GM18505 (cell line): Measurements from ENCODE around the gene MMP11.

Source experiments
- ATAC-seq: cut with Tn5 transposase; IDR thresholded peaks from one replicate; pipeline ENCODE4 v1.9.1; 2021; ENCODE audit not compliant: unreplicated experiment
- POLR2A ChIP-seq: IDR thresholded peaks from 4 replicates; pipeline ENCODE4 v1.6.1; 2011; ENCODE audit warnings: borderline replicate concordance; ENCODE audit not compliant: insufficient read depth, insufficient read length; ENCODE audit errors: extremely low read depth

Gene MMP11

GRCh38 chr22:23753385-23753784 is 19.3 kb upstream of the MMP11 start:
- TF ChIP-seq POLR2A: no peak
- no peak for ATAC-seq

DNA sequence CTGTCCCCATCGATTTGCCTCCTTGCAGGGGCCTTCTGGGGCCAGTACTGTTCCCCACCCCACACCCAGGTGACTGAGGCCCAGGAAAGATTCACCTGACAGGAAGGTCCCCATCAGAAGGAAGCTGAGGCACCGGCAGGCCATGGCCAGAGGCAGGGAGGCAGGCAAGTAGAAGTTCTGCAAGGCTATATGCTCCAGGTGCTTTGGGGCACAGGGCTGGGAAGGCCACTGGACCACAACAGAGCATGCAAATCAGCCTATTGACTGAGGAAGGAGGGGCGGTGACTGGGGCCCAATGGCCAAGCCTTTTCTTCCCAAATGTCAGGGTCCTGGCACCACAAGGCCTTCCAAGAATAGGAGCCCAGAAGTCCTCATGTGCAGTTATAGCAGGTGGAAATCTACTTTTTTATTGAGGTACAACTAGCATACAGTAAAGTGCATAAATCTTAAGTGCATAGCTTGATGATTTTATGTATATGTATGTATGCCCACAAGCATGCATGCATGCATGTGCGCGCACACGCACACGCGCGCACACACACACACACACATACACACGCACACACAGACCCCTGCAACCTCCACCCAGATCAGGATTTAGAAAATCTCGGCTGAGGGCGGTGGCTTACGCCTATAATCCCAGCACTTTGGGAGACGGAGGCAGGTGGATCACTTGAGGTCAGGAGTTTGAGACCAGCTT is 18.3 kb upstream of the MMP11 start, which contains the start of gene VPREB3:
VPREB3 (minus strand) TSS at position 206 of the 700 bp plus-strand sequence; CDS start at position 144, 62 bp downstream.
- ATAC-seq: no peak
- TF ChIP-seq POLR2A: peak; percentile 35

DNA sequence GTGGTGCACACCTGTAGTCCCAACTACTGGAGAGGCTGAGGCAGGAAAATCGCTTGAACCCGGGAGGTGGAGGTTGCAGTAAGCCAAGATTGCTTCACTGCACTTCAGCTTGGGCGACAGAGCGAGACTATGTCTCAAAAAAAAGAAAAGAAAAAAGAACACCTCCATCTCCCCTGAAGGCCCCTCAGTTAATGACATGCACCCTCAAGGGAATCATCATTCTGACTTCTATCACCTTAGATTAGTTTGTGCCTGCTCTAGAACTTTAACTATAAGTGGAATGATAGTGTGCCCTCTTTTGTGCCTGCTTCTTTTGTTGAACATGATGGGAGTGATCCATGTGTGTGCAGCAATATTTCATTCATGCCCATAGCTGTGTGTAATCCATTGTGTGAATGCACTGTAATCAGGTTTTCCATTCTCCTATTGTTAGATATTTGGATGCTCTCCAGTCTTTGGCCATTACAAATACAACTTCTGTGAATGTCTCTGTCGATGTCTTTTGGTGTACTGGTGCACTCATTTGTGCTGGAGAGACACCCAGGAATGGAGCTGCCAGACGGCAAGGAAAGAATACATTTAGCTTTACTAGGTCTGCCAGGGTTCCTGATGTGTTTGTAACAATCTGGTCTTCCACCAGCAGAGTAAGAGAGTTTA is 17.5 kb upstream of the MMP11 start:
- ATAC-seq: no peak
- no peak for TF ChIP-seq POLR2A

- TF ChIP-seq POLR2A: no peak
- no peak for ATAC-seq
Measured at GRCh38 chr22:23755711-23756110, 16.9 kb upstream of the MMP11 start.

DNA sequence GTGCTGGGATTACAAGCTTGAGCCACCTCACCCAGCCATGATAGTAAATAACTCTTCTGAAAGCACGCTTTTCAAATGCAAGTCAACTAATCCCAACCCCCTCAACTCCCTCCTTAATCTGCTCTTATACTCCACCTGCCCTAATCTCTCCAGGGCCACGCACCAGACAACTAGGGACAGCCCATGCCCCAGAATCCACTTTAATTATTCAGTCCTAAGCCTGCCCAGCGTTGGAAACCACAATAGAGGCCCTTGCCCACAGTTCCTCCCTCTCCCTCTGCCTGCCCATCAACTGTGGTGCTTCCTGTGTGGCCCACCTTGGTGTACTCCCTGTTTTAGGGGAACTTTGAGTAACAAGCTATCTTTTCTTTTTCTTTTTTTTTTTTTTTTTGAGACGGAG is 15.8 kb upstream of the MMP11 start:
- TF ChIP-seq POLR2A: no peak
- ATAC-seq: no peak

DNA sequence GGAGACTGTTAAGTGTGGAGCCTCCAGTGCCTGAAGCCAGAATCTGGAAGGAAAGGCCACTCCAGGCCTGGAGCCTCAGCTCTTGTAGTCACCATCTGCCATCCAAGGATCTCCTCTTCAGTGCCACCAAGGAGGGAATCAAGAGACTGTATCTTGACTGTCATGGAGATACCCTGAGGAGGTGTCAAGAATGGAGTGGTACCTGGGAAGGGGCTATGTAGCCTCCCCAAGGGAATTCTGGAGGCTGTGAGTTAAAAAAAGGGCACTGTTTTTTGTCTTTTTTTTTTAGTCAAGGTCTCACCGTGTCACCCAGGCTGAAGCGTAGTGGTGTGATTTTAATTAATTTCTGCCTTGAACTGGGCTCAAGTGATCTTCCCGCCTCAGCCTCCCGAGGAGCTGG is 13.1 kb upstream of the MMP11 start:
- ATAC-seq: no peak
- TF ChIP-seq POLR2A: no peak

DNA sequence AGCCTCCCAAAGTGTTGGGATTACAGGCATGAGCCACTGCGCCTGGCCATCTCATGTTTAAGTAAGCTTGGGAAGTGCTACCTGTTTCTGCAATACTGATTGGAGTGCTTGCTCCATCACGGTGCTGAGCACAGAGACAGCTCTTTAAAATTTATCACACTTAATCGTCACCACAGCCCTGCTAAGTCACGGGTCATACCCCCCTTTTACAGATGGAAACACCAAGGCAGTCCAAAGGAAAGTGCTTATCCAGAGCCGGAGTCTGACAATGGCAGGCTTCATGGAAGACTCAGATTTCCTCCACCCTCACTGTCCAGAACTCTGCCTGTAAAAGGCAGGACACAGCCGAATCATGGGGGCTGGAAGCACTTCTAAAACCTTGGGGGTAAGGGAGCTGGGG is 12.6 kb upstream of the MMP11 start:
- no peak for TF ChIP-seq POLR2A
- no peak for ATAC-seq

DNA sequence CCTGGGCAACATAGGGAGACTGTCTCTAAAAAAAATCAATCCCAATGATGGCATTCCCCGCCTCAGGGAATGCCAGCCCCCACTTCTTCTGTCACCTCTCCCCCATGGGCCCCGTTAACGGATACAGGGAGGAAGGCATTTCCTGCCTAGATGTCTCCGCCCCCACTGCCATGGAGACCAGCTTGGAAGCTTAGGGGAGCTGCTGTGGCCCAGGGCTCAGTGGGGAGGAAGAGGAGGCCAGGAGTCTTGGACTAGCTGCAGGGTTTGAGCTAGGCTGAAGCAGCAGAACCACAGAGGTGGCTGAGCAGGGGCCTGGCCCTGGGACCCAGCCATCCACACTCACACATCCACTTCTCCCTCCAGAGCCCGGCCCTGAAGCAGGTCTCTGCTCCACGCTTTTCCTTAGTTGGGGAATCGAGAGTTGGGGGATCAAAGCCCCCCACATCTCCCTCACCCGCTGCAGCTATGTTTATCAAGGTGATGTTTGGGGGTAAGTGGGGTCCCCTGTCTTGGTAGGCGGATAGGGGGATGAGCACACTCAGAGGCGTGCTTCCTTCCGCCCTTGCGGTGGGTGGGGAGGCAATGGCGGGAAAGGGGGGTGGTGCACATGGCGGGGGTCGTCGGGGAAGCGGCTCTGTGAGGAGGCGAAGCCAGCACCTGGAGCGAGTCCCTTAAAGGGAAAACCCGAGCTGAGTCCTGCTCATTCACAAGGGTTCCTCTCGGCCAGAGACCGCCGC is 9.6 kb upstream of the MMP11 start, which contains the start of gene C22orf15:
C22orf15 (plus strand) TSS at position 149 of the 737 bp plus-strand sequence; CDS start at position 466, 317 bp downstream.
- ATAC-seq: no peak
- no peak for TF ChIP-seq POLR2A

- TF ChIP-seq POLR2A: no peak
- ATAC-seq: no peak
Measured at GRCh38 chr22:23763579-23763945, 9.1 kb upstream of the MMP11 start.

DNA sequence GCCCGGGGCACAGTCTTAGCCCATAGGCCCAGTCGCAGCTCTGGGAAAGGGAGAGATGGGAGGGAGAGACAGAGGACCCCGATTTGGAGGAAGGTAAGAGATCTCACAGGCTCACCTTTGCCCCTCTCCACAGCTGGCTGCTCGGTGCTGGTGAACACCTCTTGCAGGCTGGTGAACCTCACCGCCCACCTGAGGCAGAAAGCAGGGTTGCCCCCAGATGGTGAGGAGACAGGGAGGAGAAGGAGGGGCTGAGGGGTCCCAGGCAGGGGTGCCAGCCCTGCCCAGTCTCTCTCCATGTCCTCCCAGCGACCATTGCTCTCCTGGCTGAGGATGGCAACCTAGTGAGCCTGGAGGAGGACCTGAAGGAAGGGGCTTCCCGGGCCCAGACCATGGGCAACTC is 8.7 kb upstream of the MMP11 start:
- TF ChIP-seq POLR2A: no peak
- ATAC-seq: no peak

DNA sequence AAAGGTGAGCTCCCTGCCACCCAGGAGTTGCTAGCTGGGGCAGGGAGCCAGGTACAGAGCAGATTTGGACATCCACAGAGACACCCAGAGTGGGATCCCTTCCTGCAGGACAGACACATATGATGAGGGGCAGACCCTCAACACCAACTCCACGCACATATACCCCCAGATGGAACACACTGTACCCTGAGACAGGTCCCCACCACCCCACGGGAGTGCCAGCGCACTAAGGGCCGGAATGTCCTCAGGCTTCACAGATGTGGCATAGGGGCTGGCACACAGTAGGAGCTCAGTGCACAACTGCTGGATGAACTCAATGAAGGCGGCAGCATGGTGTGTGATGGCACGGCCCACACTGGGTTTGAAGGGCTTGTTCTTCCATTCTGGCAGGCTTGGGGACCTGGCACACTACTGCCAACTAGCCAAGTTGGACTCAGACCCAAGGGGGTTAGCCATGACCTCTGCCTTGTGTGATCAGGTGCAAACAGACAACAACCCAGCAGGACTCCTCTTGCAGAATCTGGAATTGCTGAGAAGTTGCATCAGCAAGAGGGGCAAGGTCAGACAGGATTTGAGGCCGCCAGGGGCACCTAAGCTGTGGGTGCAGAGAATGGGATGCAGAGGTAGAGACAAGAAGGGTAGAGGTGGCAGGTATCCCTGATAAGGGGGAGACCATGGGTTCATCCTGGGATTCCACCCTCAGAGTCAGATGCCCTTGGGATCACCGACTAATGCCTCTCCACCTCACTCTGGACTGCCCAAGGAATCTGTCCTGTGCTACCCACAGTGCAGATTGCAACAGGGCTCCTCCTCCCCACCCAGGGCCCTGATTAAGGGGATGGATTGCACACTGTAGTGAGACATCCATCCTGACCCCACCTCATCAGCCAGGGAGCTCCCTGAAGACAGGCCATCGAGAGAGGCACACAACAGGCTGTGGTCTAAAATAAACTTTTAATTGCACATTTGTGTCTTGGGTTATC is 7.5 kb upstream of the MMP11 start:
- no peak for ATAC-seq
- TF ChIP-seq POLR2A: no peak

DNA sequence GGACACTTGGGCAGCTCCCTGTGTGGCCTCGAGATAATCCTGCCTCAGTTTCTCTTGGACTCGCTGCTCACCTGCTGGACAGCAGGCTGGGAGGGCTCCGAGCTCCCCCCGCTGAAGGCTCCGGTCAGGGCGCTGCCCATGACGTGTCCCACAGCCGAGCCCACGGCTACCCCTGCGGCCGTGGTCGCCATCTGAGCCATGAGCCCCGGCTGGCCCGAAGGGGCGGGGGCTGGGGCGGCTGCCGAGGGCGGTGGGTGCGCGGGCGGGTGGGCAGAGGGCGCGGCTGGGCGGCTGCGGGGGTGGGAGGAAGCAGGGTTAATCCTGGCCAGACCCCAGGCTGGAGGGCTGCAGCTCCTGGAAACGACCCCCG is 5.4 kb upstream of the MMP11 start:
- ATAC-seq: no peak
- TF ChIP-seq POLR2A: no peak
